AG09309 (cell line): ENCODE results near the gene FGF9.

Experiments used
- DNase-seq: peaks from one replicate; pipeline ENCODE4 v3.0.0-alpha.2; 2010; ENCODE audit warnings: low read depth
- H3K4me3 ChIP-seq: 2 replicates; pipeline ENCODE4 v1.5.1; 2011; ENCODE audit warnings: mild to moderate bottlenecking, low read depth, low read length, moderate library complexity; ENCODE audit not compliant: control insufficient read depth
- TF ChIP-seq, protein P1 (sequence below): IDR thresholded peaks from 2 replicates; pipeline ENCODE4 v1.5.1; 2011; ENCODE audit warnings: mild to moderate bottlenecking, low read depth, low read length, inconsistent platforms; ENCODE audit not compliant: insufficient read depth, control insufficient read depth; ENCODE audit errors: missing control alignments

The FGF9 gene

GRCh38 chr13:21670883-21671619 is at the start of gene FGF9:
Gene FGF9, plus strand, starts transcription at chr13:21671073. Its CDS starts 840 bp downstream, at chr13:21671913.
- peak within 1 kb of the TSS; percentile 51 for H3K4me3 ChIP-seq
- TF ChIP-seq, protein P1, sequence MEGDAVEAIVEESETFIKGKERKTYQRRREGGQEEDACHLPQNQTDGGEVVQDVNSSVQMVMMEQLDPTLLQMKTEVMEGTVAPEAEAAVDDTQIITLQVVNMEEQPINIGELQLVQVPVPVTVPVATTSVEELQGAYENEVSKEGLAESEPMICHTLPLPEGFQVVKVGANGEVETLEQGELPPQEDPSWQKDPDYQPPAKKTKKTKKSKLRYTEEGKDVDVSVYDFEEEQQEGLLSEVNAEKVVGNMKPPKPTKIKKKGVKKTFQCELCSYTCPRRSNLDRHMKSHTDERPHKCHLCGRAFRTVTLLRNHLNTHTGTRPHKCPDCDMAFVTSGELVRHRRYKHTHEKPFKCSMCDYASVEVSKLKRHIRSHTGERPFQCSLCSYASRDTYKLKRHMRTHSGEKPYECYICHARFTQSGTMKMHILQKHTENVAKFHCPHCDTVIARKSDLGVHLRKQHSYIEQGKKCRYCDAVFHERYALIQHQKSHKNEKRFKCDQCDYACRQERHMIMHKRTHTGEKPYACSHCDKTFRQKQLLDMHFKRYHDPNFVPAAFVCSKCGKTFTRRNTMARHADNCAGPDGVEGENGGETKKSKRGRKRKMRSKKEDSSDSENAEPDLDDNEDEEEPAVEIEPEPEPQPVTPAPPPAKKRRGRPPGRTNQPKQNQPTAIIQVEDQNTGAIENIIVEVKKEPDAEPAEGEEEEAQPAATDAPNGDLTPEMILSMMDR: no peak
- peak; percentile 14 for DNase-seq

GRCh38 chr13:21625366-21625765 is 45.5 kb upstream of the FGF9 start:
- no peak for DNase-seq
- no peak overlapping the region for H3K4me3 ChIP-seq
- TF ChIP-seq, protein P1: peak; percentile 63

DNA sequence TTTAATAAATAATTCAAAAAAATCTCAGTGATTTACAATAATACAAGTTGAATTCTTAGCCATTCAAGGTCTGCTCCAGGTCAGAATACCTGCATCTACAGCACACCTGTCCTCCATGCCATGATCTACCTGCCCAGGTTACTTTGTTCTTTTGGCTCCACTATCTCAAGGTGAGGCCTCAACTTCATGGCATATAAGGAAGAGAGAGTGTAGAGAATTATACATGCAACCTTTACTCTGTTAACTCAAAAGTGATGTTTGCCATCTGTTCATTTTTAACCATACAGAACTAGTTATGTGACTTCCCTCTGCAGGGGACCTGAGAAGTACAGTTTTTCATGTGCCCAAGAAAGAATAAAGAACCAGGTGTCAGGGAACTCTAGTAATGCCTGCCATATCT is 38.7 kb upstream of the FGF9 start:
- no peak overlapping the region for H3K4me3 ChIP-seq
- TF ChIP-seq, protein P1: no peak

DNA sequence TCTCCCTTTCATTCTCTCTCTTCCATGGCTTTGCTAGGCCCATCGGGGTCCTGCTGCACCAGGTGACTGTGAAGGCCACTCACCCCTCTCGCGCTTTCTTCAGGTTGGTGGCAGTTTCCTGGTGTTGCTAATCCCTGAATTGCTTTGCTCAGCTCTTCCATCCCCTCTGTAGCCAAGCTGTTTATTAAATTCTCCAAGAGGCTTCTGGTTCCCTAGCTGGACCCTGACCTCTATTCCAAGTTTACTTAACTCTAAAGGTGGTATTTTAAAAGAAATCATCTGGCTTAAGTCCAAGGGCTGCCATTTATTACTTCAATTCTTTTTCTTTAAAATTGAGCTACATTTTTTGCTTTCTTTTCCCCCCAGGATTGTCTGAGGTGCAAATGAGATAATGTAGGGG is 34.2 kb upstream of the FGF9 start:
- TF ChIP-seq, protein P1: no peak
- DNase-seq: no peak
- no peak overlapping the region for H3K4me3 ChIP-seq

More for the DNA sequence above, 38.7 kb upstream of the FGF9 start:
- no peak for DNase-seq

- no peak overlapping the region for H3K4me3 ChIP-seq
- no peak for DNase-seq
- TF ChIP-seq, protein P1: no peak
Measured at GRCh38 chr13:21637296-21637695, 33.6 kb upstream of the FGF9 start.

DNA sequence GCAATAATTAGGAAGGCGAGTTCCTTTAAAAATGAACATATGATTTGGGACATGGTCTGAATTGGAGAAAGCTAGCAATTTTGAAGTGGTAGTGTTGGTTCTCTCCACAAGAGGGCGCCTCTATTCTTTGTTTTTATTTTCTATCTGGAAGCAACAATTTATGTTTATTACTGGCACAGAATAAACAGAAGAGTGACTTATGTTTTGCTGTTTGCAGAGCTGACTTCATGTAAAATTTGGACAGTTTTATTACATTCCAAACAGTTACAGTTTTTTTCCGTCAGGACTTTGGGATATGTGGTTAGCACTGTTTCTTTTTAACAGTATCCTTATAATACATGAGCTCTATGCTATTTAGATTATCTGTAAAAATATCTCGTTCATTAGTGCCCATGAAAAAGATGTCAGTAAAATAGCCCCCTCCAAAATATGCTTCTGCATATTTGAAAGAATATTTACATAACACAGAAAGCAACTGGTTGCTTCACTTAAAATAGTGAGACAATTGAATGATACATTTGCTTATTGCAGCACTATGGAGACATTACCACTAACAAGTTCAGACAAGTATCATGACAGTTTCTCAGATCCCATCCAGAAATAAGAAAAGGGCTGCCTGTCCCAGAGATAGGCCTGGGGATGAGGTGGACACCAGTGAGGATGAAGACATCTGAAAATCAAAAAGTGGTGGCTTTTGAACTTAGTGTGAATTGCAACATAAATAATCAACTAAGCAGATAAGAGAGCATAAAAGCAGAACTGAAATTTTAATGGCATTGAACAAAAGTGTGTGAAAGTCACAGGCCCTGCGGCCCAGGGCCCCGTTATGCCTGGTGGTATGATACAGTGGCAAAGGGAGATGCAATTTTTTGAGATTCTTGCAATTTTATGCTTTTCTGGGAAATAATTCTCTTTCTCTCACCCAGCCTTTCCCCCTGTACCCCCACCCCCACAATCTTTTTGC is 32.3 kb upstream of the FGF9 start:
- DNase-seq: no peak
- TF ChIP-seq, protein P1: peak; percentile 60

More for the DNA sequence above, 32.3 kb upstream of the FGF9 start:
- no peak overlapping the region for H3K4me3 ChIP-seq
